GM23248 (cell line): ENCODE data around the gene CD37.

Source experiments
- EZH2 ChIP-seq: fragments of 200-600 bp; sonication (generic); IDR thresholded peaks from 2 replicates; pipeline ENCODE4 v1.6.1; 2018; ENCODE audit warnings: antibody characterized with exemption, mild to moderate bottlenecking; ENCODE audit not compliant: insufficient read depth, poor library complexity, severe bottlenecking
- EZH2phosphoT487 ChIP-seq: fragments of 200-600 bp; sonication (generic); IDR thresholded peaks from 2 replicates; pipeline ENCODE4 v1.6.1; 2018; ENCODE audit warnings: antibody characterized with exemption, moderate library complexity, mild to moderate bottlenecking, low read depth; ENCODE audit not compliant: insufficient read depth

DNA sequence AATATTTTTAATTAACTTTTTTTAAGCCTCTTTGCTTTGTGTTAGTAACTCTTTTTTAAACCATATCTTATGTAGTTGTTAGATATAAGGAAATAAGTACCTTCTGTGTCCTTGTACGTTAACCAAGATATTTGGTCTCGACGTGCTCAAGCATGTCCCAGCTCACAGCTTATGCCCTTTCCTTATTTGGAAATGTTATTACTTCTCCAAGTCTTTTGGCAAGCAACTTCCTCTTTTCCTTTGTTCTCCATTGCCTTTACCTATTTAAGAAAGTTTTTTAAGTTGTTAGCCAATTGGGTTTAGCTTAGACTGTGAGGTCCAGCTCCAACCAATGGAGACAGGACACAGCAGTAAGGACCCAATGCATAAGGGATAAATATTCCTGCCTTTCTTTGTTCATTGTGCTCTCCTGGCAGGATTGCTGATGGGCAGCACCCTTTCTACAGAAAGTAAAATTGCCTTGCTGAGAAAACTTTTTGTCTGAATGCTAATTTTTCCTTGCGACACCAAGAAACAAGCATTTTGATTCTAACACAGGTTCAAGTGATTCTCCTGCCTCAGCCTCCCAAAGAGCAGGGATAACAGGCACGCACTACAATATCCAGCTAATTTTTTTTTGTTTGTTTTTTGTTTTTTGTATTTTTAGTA is 33.6 kb downstream of the CD37 start:
- TF ChIP-seq EZH2, result no peak
- no peak for TF ChIP-seq EZH2phosphoT487
